ENCODE results near the gene PDZRN3.

- TF ChIP-seq EZH2 (IDR thresholded peaks at IDR 0.05; ENCODE audit: insufficient read depth, poor library complexity, severe bottlenecking) = no peak
- no peak for TF ChIP-seq EZH2phosphoT487 (IDR thresholded peaks at IDR 0.05; ENCODE audit: insufficient read depth, low read depth)
Observed at GRCh38 chr3:73364517-73364916, 260.2 kb downstream of the PDZRN3 start.
